DOHH2 (cell line): ENCODE data around the gene NUP210L.

Experiments
- CTCF ChIP-seq: fragments of 200-600 bp; sonication (generic); IDR thresholded peaks from one replicate; pipeline ENCODE4 v1.5.1; 2014; ENCODE audit warnings: antibody characterized with exemption, mild to moderate bottlenecking, low read depth, low read length; ENCODE audit not compliant: poor library complexity, severe bottlenecking
- EZH2phosphoT487 ChIP-seq: fragments of 200-600 bp; sonication (generic); IDR thresholded peaks from 2 replicates; pipeline ENCODE4 v1.6.1; 2017; ENCODE audit warnings: borderline replicate concordance, mild to moderate bottlenecking, antibody characterized with exemption, low read length, moderate library complexity, mixed read lengths

- TF ChIP-seq EZH2phosphoT487: no peak
- TF ChIP-seq CTCF: no peak
Observed at GRCh38 chr1:153958961-153959260, 196.0 kb downstream of the NUP210L start.
